Cardiac muscle cell (in vitro differentiated cells and primary cell): ENCODE measurements around the gene ELP5. TPM values are rescaled to one million over a fixed set of nuclear protein-coding genes. Genes with fewer than 3 reads are reported as not detected.

Experiments used
- polyA plus RNA-seq: library from polyadenylated mRNA; unstranded; fragments of >200 nt; fragmentation: Nextera tagmentation; extraction: Ambion mirVana; gene quantifications from 2 replicates; pipeline ENCODE4 v1.2.1, GENCODE V29; 2016
- total RNA-seq: library from RNA; depleted of rRNA; stranded (reverse); fragments of >200 nt; gene quantifications from 2 replicates; pipeline ENCODE4 v1.2.3, GENCODE V29; 2016

The ELP5 gene
- total and polyA plus RNA-seq, 2 experiments from 2014 or later: 54.5 to 62.3 TPM

Other genes starting within 250 kb of the ELP5 start
Only the 30 nearest of the 35 such genes appear.
- gene SLC16A13, start 216.2 kb upstream of the ELP5 start, total RNA-seq: 3.7 and 4.0 TPM in 2 replicates
- 5.8 and 7.2 TPM in 2 replicates for gene SLC16A13, start 216.2 kb upstream of the ELP5 start, polyA plus RNA-seq
- gene SLC16A11, start 208.1 kb upstream of the ELP5 start, total RNA-seq: 0.39 and 1.1 TPM in 2 replicates
- gene SLC16A11, start 208.1 kb upstream of the ELP5 start, polyA plus RNA-seq: 3.8 and 6.4 TPM in 2 replicates
- not detected in 2 replicates for gene CLEC10A, start 172.0 kb upstream of the ELP5 start, total RNA-seq
- not detected in 2 replicates for gene CLEC10A, start 172.0 kb upstream of the ELP5 start, polyA plus RNA-seq
- not detected in 2 replicates for gene ASGR2, start 137.4 kb upstream of the ELP5 start, total RNA-seq
- 0.10 TPM in 1 of 2 replicates, not detected in the other for gene ASGR2, start 137.4 kb upstream of the ELP5 start, polyA plus RNA-seq
- 19.8 and 20.2 TPM in 2 replicates for gene ASGR1, start 72.8 kb upstream of the ELP5 start, total RNA-seq
- 19.2 and 21.7 TPM in 2 replicates for gene ASGR1, start 72.8 kb upstream of the ELP5 start, polyA plus RNA-seq
- gene DLG4, start 32.4 kb upstream of the ELP5 start, total RNA-seq: 32.9 and 40.6 TPM in 2 replicates
- gene DLG4, start 32.4 kb upstream of the ELP5 start, polyA plus RNA-seq: 6.8 and 7.4 TPM in 2 replicates
- 291 and 364 TPM in 2 replicates for gene ACADVL, start 32.3 kb upstream of the ELP5 start, total RNA-seq
- 573 and 681 TPM in 2 replicates for gene ACADVL, start 32.3 kb upstream of the ELP5 start, polyA plus RNA-seq
- gene DVL2, start 17.7 kb upstream of the ELP5 start, total RNA-seq: 87.4 and 121 TPM in 2 replicates
- gene DVL2, start 17.7 kb upstream of the ELP5 start, polyA plus RNA-seq: 79.2 and 80.3 TPM in 2 replicates
- 53.5 and 57.7 TPM in 2 replicates for gene PHF23, start 12.8 kb upstream of the ELP5 start, total RNA-seq
- gene PHF23, start 12.8 kb upstream of the ELP5 start, polyA plus RNA-seq: 53.9 and 65.0 TPM in 2 replicates
- 517 and 760 TPM in 2 replicates for gene GABARAP, start 9.8 kb upstream of the ELP5 start, total RNA-seq
- gene GABARAP, start 9.8 kb upstream of the ELP5 start, polyA plus RNA-seq: 772 and 773 TPM in 2 replicates
- gene CTDNEP1, start 481 bp upstream of the ELP5 start, total RNA-seq: 76.0 and 78.3 TPM in 2 replicates
- 92.5 and 98.6 TPM in 2 replicates for gene CTDNEP1, start 481 bp upstream of the ELP5 start, polyA plus RNA-seq
- gene CLDN7, start 10.3 kb downstream of the ELP5 start, total RNA-seq: 0.32 and 0.51 TPM in 2 replicates
- gene CLDN7, start 10.3 kb downstream of the ELP5 start, polyA plus RNA-seq: 0.83 and 0.99 TPM in 2 replicates
- 36.3 and 42.6 TPM in 2 replicates for gene SLC2A4, start 29.5 kb downstream of the ELP5 start, total RNA-seq
- 23.4 and 32.7 TPM in 2 replicates for gene SLC2A4, start 29.5 kb downstream of the ELP5 start, polyA plus RNA-seq
- gene YBX2, start 42.4 kb downstream of the ELP5 start, total RNA-seq: 27.8 and 56.2 TPM in 2 replicates
- 20.9 and 32.7 TPM in 2 replicates for gene YBX2, start 42.4 kb downstream of the ELP5 start, polyA plus RNA-seq
- gene EIF5A, start 55.4 kb downstream of the ELP5 start, total RNA-seq: 319 and 545 TPM in 2 replicates
- 719 and 988 TPM in 2 replicates for gene EIF5A, start 55.4 kb downstream of the ELP5 start, polyA plus RNA-seq
- gene GPS2, start 63.1 kb downstream of the ELP5 start, total RNA-seq: 59.9 and 76.2 TPM in 2 replicates
- gene GPS2, start 63.1 kb downstream of the ELP5 start, polyA plus RNA-seq: 68.7 and 97.4 TPM in 2 replicates
- gene NEURL4, start 77.1 kb downstream of the ELP5 start, total RNA-seq: 25.3 and 32.4 TPM in 2 replicates
- gene NEURL4, start 77.1 kb downstream of the ELP5 start, polyA plus RNA-seq: 12.2 and 15.5 TPM in 2 replicates
- gene ACAP1, start 84.3 kb downstream of the ELP5 start, total RNA-seq: 1.4 and 6.9 TPM in 2 replicates
- gene ACAP1, start 84.3 kb downstream of the ELP5 start, polyA plus RNA-seq: 25.9 and 32.1 TPM in 2 replicates
- gene KCTD11, start 99.9 kb downstream of the ELP5 start, total RNA-seq: 15.9 and 18.4 TPM in 2 replicates
- gene KCTD11, start 99.9 kb downstream of the ELP5 start, polyA plus RNA-seq: 10.7 and 14.0 TPM in 2 replicates
- not detected in 2 replicates for gene TMEM95, start 102.9 kb downstream of the ELP5 start, total RNA-seq
- gene TMEM95, start 102.9 kb downstream of the ELP5 start, polyA plus RNA-seq: not detected in 2 replicates
- gene TNK1, start 128.9 kb downstream of the ELP5 start, total RNA-seq: 1.3 and 2.6 TPM in 2 replicates
- 2.9 and 4.3 TPM in 2 replicates for gene TNK1, start 128.9 kb downstream of the ELP5 start, polyA plus RNA-seq
- 25.9 and 33.4 TPM in 2 replicates for gene PLSCR3, start 142.3 kb downstream of the ELP5 start, total RNA-seq
- 39.1 and 40.3 TPM in 2 replicates for gene PLSCR3, start 142.3 kb downstream of the ELP5 start, polyA plus RNA-seq
- gene TMEM256, start 151.9 kb downstream of the ELP5 start, total RNA-seq: 85.4 and 122 TPM in 2 replicates
- 117 and 193 TPM in 2 replicates for gene TMEM256, start 151.9 kb downstream of the ELP5 start, polyA plus RNA-seq
- 14.8 and 26.3 TPM in 2 replicates for gene NLGN2, start 155.6 kb downstream of the ELP5 start, total RNA-seq
- gene NLGN2, start 155.6 kb downstream of the ELP5 start, polyA plus RNA-seq: 5.2 and 8.4 TPM in 2 replicates
- gene SPEM1, start 168.1 kb downstream of the ELP5 start, total RNA-seq: not detected in 2 replicates
- gene SPEM1, start 168.1 kb downstream of the ELP5 start, polyA plus RNA-seq: not detected in 2 replicates
- not detected in 2 replicates for gene SPEM2, start 173.4 kb downstream of the ELP5 start, total RNA-seq
- gene SPEM2, start 173.4 kb downstream of the ELP5 start, polyA plus RNA-seq: not detected in 2 replicates
- not detected in 2 replicates for gene SPEM3, start 176.6 kb downstream of the ELP5 start, total RNA-seq
- not detected in 2 replicates for gene SPEM3, start 176.6 kb downstream of the ELP5 start, polyA plus RNA-seq
- gene TMEM102, start 183.2 kb downstream of the ELP5 start, total RNA-seq: 10.7 and 12.1 TPM in 2 replicates
- 7.9 and 10.9 TPM in 2 replicates for gene TMEM102, start 183.2 kb downstream of the ELP5 start, polyA plus RNA-seq
- gene FGF11, start 187.3 kb downstream of the ELP5 start, total RNA-seq: 51.9 and 56.8 TPM in 2 replicates
- gene FGF11, start 187.3 kb downstream of the ELP5 start, polyA plus RNA-seq: 50.4 and 63.6 TPM in 2 replicates
- 8.5 and 14.0 TPM in 2 replicates for gene CHRNB1, start 192.8 kb downstream of the ELP5 start, total RNA-seq
- 28.6 and 34.5 TPM in 2 replicates for gene CHRNB1, start 192.8 kb downstream of the ELP5 start, polyA plus RNA-seq